ENCODE measurements around the gene HLCS.
"Not testable (repeated sequence)": the region's sequence is repeated elsewhere in the genome, so short reads cannot be mapped to it uniquely, and the experiment has no call there.

DNA sequence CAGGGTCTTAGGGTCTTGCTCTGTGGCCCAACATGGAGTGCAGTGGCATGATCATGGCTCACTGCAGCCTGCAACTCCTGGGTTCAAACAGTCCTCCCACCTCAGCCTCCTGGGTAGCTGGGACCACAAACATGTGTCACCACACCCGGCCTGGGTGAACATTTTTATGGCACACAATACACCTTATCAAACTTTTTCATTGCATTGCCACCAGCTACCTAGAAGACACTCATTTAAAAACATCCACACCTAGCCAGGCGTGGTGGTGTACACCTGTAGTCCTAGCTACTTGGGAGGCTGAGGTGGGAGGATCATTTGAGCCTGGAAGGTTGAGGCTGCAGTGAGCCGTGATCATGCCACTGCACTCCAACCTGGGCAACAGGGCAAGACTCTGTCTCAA lies 37.4 kb upstream of the HLCS start:
- not testable (repeated sequence) for TF ChIP-seq POLR2AphosphoS5 (IDR thresholded peaks at IDR 0.05; ENCODE audit: insufficient read depth, low read depth, low read length); FOS (IDR thresholded peaks at IDR 0.05; ENCODE audit: borderline replicate concordance, insufficient read depth, low read length); POLR2A (IDR thresholded peaks at IDR 0.05; ENCODE audit: low read depth, low read length); MYC (IDR thresholded peaks at IDR 0.05; ENCODE audit: low read depth, low read length)
- TF ChIP-seq, protein P1, sequence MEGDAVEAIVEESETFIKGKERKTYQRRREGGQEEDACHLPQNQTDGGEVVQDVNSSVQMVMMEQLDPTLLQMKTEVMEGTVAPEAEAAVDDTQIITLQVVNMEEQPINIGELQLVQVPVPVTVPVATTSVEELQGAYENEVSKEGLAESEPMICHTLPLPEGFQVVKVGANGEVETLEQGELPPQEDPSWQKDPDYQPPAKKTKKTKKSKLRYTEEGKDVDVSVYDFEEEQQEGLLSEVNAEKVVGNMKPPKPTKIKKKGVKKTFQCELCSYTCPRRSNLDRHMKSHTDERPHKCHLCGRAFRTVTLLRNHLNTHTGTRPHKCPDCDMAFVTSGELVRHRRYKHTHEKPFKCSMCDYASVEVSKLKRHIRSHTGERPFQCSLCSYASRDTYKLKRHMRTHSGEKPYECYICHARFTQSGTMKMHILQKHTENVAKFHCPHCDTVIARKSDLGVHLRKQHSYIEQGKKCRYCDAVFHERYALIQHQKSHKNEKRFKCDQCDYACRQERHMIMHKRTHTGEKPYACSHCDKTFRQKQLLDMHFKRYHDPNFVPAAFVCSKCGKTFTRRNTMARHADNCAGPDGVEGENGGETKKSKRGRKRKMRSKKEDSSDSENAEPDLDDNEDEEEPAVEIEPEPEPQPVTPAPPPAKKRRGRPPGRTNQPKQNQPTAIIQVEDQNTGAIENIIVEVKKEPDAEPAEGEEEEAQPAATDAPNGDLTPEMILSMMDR (IDR thresholded peaks at IDR 0.05; ENCODE audit: extremely low read depth in 1 of 2, insufficient read depth in 1 of 2, low read depth in 1 of 2, low read length in 2 of 2), result not testable (repeated sequence)

Measured in endothelial cell of umbilical vein (primary cell).